ENCODE measurements around the gene MTAP.
A peak's percentile ranks its signal among the peaks of the same experiment; 100 is the strongest.

MTAP gene

GRCh38 chr9:21904371-21904770 lies 101.9 kb downstream of the MTAP start:
- Histone ChIP-seq H3K36me3 (ENCODE audit: low read length) (peaks cover 7% of the 10 kb centered on the region; the same call in 1 of the 2 replicates), H3K9me3 (ENCODE audit: insufficient read depth, low read length) (no peaks in the 10 kb centered on the region), H2AFZ (ENCODE audit: low read depth, low read length, severe bottlenecking) (no peak overlapping the region)

GRCh38 chr9:21904776-21905175 lies 102.3 kb downstream of the MTAP start:
- Histone ChIP-seq H3K79me2 (ENCODE audit: insufficient read depth, low read length) (no peaks in the 10 kb centered on the region), H3K9me2 (replicated peaks; ENCODE audit: insufficient read depth, low read length) (no peaks in the 10 kb centered on the region), H3K9ac (ENCODE audit: low read length) (no peak overlapping the region), H2AFZ (ENCODE audit: low read depth, low read length, severe bottlenecking) (no peak overlapping the region), H3K27me3 (ENCODE audit: low read length) (no peaks in the 10 kb centered on the region), H3K36me3 (ENCODE audit: low read length) (peaks cover 8% of the 10 kb centered on the region; the same call in 1 of the 2 replicates), H4K20me1 (ENCODE audit: low read depth, low read length) (no peaks in the 10 kb centered on the region), H3F3A (ENCODE audit: insufficient read depth) (0 out of 2 replicates have a peak, but pooled peaks cover 2% of the 10 kb centered on the region), H3K27ac (ENCODE audit: low read depth, low read length) (no peak overlapping the region), H3K4me3 (ENCODE audit: insufficient read depth, low read length, poor library complexity, severe bottlenecking) (no peak overlapping the region), H3K9me3 (ENCODE audit: insufficient read depth, low read length) (no peaks in the 10 kb centered on the region), H3K4me2 (ENCODE audit: low read depth, low read length, poor library complexity, severe bottlenecking) (no peak overlapping the region)
- TF ChIP-seq CTCF (IDR thresholded peaks at IDR 0.05; ENCODE audit: insufficient read depth, low read length, poor library complexity, severe bottlenecking) (peak; percentile 42), EZH2phosphoT487 (conservative IDR thresholded peaks at IDR 0.05; ENCODE audit: low read length) (no peak)

More at GRCh38 chr9:21904371-21904770, 101.9 kb downstream of the MTAP start:
- H3K4me2 ChIP-seq (ENCODE audit: low read depth, low read length, poor library complexity, severe bottlenecking) = no peak overlapping the region
- H4K20me1 ChIP-seq (ENCODE audit: low read depth, low read length) = no peaks in the 10 kb centered on the region
- no peaks in the 10 kb centered on the region for H3K79me2 ChIP-seq (ENCODE audit: insufficient read depth, low read length)
- no peaks in the 10 kb centered on the region for H3K27me3 ChIP-seq (ENCODE audit: low read length)
- no peak overlapping the region for H3K27ac ChIP-seq (ENCODE audit: low read depth, low read length)
- no peak overlapping the region for H3K4me3 ChIP-seq (ENCODE audit: insufficient read depth, low read length, poor library complexity, severe bottlenecking)
- H3K9ac ChIP-seq (ENCODE audit: low read length) = no peak overlapping the region
- 0 out of 2 replicates have a peak, but pooled peaks cover 2% of the 10 kb centered on the region for H3F3A ChIP-seq (ENCODE audit: insufficient read depth)
- TF ChIP-seq EZH2phosphoT487 (conservative IDR thresholded peaks at IDR 0.05; ENCODE audit: low read length) = no peak
- no peak for TF ChIP-seq CTCF (IDR thresholded peaks at IDR 0.05; ENCODE audit: insufficient read depth, low read length, poor library complexity, severe bottlenecking)
- H3K9me2 ChIP-seq (replicated peaks; ENCODE audit: insufficient read depth, low read length) = no peaks in the 10 kb centered on the region

GRCh38 chr9:21906213-21906612 lies 103.8 kb downstream of the MTAP start:
- Histone ChIP-seq H4K20me1 (ENCODE audit: low read depth, low read length) (no peaks in the 10 kb centered on the region), H3K79me2 (ENCODE audit: insufficient read depth, low read length) (no peaks in the 10 kb centered on the region)

More at GRCh38 chr9:21906213-21906612, 103.8 kb downstream of the MTAP start:
- H3K4me3 ChIP-seq (ENCODE audit: insufficient read depth, low read length, poor library complexity, severe bottlenecking) = no peak overlapping the region
- 0 out of 2 replicates have a peak, but pooled peaks cover 2% of the 10 kb centered on the region for H3F3A ChIP-seq (ENCODE audit: insufficient read depth)
- H3K27ac ChIP-seq (ENCODE audit: low read depth, low read length) = no peak overlapping the region
- no peaks in the 10 kb centered on the region for H3K9me3 ChIP-seq (ENCODE audit: insufficient read depth, low read length)
- TF ChIP-seq CTCF (IDR thresholded peaks at IDR 0.05; ENCODE audit: insufficient read depth, low read length, poor library complexity, severe bottlenecking) = no peak
- no peak for TF ChIP-seq EZH2phosphoT487 (conservative IDR thresholded peaks at IDR 0.05; ENCODE audit: low read length)
- no peaks in the 10 kb centered on the region for H3K27me3 ChIP-seq (ENCODE audit: low read length)
- peaks cover 13% of the 10 kb centered on the region; the same call in 1 of the 2 replicates for H3K36me3 ChIP-seq (ENCODE audit: low read length)
- H3K9ac ChIP-seq (ENCODE audit: low read length) = no peak overlapping the region
- no peak overlapping the region for H2AFZ ChIP-seq (ENCODE audit: low read depth, low read length, severe bottlenecking)
- H3K4me2 ChIP-seq (ENCODE audit: low read depth, low read length, poor library complexity, severe bottlenecking) = no peak overlapping the region
- H3K9me2 ChIP-seq (replicated peaks; ENCODE audit: insufficient read depth, low read length) = no peaks in the 10 kb centered on the region

All from SU-DHL-6 (cell line).